Activated CD4-positive, alpha-beta T cell treated with anti-CD3 and anti-CD28 coated beads for 1 hour (primary cell): ENCODE data around the gene NCBP2.
A peak's percentile ranks its signal among the peaks of the same experiment; 100 is the strongest.

Experiments
- DNase-seq: peaks from one replicate; pipeline ENCODE4 v3.0.0-alpha.2; 2020

The NCBP2 gene

DNA sequence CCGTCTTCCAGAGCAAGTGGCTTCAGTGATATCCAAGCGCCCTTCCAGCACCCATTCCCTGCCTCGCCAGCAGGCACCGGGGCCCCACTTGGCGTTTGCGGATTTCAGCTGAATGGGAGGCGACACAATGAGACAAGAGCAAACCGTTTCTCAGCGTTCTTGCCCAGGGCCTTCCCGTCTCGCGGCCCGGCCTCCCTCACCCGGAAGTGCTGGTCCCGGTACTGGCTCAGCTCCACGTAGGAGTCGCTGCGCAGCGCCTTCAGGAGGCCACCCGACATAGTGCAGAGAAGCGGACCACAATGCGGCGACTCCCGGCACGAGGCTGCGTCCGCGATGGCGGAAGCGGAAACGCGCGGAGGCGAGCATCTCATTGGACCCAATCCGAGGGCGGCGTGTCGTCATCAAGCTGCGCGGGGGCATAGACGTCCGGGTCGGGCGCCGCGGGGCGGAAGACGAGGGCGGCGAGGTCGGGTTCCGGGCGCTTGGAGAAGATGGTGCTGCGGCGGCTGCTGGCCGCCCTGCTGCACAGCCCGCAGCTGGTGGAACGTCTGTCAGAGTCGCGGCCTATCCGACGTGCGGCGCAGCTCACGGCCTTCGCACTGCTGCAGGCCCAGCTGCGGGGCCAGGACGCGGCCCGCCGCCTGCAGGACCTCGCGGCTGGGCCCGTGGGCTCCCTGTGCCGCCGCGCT, at the start of gene NCBP2:
TSS of gene NCBP2 (minus strand) at position 303 of the 689 bp plus-strand sequence. CDS start at position 278, 25 bp downstream.
- peak; percentile 100 for DNase-seq

DNA sequence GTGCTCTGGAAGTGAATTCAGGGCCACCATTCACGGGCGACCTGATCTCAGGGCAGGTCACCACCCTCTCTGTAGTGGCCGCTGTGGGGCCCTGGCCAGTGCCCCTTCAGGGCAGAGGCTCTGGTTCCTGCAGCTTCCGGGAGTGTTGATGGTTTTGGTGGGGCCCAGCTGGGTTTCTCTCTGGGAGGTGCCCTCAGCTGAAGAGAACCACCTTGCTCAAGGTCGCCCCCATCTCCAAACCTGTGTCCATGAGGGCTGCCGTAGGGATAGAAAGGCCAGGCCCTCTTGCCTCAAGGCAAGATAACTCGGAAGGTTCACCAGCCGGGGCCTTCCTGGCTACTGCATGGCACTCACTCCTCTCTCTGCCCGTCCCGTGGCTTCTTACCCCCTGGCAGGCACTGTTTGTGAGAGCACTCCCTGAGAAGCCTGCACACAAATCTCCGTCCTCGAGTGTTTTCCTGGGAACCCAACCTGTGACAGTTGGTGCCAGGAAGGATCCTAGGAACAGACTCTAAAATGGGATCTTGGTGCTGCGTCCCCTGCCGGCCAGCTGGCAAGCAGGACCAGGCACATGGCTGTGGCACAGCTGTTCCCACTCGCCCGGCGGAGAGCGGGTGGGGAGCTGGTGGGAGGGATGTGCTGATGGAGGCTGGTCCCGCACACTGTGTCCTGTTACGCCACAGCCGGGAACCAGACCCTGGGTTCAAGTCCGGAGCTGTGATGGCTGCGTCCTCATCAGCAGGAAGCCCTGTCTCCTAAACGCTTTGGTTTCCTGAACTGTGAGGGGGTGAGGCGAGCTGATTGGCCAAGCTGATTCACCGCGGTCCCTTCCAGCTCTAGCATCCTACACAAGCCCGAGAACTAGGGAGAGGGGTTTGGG, 49.5 kb upstream of the NCBP2 start:
- no peak for DNase-seq

DNA sequence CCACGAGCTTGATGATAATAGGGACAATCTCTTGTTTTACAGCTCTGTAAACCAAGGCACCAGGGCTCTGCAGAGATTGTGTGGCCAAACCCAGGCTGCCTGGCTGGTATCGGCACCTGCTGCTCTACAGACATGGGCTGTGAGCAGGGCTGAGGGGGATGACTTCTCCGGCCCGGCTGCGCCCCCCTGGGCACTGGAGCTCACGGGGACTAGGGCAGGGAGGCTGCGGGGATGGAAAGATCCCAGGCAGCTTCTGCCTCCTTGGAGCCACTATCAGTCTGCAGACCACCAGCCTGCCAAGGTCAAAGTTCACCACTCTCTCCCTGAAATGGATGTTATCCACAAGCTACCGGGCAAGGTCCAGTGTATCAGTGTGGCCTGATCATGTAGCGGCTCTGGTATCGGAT, 48.3 kb upstream of the NCBP2 start:
- DNase-seq, result no peak

DNA sequence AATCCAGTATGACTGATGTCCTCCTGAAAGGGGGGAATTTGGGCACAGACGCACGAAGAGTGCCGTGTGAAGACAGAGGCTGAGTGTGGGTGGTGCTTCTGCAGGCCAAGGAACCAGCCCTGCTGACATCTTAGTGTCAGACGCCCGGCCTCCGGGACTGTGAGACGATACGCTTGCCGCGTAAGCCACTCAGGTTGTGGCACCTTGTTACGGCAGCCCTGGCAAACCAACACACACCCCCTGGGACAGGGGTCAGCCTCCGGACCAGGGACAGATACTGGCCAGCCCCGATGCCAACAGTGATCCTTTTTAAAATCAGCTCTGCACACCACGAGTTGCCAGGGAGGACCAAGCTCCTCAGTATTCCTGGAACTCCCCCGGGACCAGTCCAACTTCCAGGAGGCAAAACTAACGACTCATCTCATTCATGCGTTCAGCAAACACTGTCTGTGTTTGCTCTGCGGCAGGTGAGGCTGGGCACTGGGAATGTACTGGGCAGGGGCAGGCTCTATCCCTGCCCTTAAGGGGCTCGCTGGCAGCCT, 47.5 kb upstream of the NCBP2 start:
- DNase-seq, result no peak

DNA sequence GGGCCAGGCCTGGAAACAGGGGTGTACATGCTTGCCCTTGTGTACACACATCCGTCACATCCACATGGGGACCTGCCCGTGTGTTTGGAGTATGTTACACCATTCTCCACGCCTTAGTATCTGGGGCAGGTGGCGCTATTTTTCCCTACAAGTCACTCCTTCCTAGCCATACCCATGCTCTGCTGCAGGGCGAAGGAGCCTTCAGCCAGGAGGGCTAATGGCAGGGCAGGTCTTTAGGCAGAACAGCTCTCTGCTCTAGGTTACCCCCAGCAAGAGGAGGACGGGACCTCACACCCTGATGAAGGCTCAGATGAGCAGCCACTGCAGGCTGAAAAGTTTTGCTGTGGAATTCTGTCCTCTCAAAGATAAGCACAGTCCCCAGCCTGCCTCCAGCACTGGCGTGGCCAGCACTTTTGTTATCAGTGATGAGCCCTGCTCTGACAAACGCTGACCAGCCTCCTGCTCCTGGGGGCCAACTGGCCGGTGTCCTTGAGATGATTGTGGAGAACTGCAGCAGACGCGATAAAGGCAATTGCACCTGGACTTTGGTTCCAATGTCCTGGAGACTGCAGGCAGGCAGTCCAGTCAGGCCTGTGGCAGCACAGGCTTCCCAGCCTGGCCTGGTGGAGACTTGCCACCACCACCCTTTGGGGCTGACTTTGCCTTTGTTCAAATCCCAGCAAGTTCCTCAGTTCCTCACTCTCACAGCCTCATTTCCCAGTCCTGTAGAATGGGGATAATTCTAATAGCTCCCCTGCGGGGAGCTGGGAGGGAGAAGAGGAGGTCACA, 46.1 kb upstream of the NCBP2 start:
- DNase-seq, result no peak

DNA sequence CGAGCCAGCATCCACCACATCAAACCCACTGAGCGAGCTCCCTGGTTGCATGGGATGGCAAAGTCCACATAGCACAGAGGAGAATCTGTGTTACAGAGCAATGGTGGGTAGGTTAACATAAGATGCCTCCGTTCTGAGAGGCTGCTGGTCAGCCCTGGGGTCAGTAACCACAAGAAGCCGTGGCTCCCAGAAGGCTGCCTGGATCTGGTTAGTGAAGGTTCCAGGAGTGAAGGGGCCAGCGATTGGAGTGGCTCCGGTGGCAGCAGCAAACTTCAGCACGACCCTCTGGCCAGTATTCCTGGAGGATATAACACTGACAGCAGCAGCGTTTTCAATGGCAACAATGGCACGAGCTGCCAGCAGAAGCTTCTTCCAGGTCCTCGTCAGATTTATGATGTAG, 44.7 kb upstream of the NCBP2 start:
- DNase-seq, result no peak

DNA sequence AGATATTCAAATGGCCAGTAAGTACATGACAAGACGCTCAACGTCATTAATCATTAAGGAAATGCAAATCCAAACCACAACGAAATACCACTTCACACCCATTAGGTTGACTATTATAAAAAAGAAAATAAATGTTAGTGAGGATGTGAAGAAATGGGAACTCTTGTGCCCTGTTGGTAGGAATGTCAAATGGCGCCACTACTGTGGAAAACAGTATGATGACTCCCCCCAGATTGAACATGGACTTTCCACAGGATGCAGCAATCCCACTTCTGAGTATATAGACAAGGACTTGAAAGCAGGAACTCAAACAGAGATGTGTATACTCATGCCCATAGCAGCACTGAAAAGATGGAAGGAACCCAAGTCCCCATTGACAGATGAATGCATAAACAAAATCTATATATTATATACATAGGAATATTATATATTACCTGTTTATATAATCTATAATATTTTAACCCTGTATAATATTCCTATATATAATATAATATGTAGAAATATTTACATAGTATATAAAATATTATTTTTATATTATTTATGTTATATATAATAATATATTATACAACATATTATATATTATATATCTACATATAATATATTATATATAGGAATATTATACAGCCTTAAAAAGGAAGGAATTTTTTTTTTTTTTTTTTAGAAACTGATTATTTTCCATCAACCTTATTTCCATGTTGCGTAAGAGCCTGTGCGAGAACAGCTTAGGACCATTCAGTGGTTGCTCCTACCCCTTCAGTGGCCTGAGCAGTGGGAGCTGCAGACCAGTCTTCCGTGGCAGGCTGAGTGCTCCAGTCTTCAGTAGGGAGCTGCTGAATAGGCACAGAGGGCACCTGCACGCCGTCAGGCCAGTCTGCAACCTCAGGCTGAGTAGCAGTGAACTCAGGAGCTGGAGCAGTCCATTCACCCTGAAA, 43.9 kb upstream of the NCBP2 start:
- DNase-seq, result no peak

DNA sequence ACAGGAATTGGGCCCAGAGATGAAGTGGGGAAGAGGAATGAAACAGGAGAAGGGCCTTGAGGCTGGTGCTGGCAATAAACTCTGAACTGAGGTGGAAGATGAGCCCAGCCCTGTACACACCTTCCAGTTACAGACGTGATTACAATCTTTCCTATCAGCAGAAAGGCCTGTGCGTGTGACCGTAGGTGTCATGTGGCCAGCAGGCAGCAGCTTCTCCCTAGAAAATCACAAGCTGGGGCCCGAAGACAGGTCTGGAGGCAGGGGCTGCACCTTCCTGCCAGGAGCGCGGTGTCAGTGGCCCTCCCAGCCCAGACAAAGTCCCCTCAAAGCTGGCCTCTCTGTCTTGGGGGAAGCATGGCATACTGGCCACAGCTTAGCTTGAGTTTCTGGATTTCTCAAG, 43.0 kb upstream of the NCBP2 start:
- DNase-seq, result no peak

DNA sequence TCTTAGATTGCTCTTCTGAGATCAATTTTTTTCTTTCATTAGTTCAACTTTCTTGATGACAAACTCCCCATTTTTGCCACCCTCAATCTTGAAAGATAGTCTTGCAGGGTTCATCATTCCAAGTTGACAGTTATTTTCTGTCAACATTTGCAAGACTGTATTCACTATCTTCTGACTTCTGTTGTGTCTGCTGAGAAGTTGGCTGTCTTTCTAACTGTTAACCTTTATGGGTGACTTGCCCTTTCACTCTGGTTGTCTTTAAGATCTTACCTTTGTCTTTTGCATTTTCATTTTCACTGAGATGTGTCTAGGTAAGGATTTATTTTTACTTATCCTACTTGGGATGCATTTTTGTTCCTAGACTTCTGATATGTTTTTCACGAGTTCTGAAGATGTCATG, 40.9 kb upstream of the NCBP2 start:
- DNase-seq, result no peak

DNA sequence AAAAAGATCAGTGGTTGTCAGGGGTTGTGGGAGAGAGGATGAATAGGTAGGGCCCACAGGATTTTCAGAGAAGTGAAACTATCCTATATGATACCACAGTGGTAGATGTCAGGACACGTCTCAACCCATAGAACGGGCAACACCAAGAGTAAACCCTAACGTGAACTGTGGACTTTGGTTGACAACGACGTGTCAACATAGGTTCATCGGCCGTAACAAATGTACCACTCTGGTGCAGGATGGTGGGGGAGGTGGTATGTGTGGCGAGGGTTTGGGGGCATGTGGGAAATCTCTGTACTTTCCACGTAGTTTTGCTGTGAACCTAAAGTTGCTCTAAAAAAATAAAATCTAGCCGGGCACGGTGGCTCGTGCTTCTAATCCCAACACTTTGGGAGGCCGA, 39.3 kb upstream of the NCBP2 start:
- no peak for DNase-seq

DNA sequence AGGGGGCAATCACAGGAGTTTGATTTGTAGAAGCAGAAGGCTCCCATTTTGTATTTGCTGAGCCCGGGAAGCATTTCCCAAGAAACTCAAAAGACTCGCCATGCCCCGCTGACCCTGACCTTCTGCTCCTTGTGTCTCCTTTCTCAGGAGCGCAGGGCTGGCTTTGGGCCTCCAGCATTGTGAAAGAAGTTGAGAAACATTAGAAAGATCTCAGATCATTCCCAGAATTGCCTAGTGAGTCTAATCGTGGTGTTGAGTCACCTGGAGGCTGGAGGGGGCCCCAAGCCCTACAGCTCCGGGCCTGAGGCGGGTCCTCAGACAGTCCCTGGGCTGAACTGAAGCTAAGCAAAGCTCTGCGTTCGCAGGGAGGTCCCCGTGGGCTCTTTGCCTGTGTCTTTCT, 37.2 kb upstream of the NCBP2 start:
- DNase-seq, result no peak

DNA sequence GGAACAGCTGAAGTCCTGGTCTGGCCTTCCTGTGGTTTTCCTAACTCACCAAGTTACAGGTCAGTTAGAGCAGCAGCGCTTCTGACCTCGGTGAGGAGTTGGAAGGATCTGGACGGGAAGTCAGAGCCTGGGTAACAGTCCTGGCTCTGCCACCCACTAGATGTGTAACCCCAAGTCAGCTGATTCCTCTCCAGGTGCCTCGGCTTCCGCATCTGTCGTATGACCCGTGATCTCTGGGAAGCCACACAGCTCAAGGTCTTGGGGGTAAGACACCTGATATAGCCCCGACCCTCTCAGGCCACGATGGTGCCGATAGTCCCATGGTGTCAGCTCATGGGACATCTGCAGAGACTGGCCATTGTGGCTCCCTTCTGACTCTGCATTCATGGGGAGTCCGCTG, 34.6 kb upstream of the NCBP2 start:
- DNase-seq, result no peak

DNA sequence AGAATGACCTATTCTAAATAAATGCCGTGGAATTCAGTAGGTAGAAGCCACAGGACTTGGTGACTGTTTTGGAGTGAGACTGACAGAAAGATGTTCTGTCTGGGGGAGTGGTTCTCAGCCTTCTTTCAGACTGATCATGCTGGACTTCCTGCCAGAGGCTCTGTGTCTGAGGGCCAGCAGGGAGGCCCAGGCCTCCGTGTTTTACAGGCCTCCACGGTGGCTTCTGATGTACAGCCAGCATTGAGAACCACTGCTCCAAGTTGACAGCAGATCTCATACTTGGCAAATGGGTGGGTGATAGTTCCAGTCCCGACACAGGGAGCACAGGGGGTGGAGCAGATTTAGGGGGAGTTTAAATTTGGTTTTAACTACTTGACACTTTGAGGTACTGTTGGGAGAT, 33.0 kb upstream of the NCBP2 start:
- no peak for DNase-seq

DNA sequence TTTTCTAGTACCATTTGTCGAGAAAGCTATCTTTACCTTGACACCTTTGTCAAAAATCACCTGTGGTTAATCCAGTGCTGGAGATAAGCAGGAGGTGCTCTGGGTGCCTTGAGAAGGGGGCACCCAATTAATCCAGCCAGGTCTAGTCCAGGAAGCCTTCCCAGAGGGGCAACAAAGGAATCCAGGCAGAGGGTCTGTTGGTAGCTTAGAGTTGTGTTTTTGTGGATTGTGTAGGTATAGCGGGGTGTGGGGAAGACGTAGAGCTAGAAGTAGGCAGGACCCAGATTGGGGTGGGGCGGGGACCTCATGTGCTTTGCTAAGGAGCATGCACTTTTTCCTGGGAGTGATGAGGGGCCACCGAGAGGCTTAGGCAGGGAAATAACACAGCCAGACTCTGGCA, 32.3 kb upstream of the NCBP2 start:
- no peak for DNase-seq

DNA sequence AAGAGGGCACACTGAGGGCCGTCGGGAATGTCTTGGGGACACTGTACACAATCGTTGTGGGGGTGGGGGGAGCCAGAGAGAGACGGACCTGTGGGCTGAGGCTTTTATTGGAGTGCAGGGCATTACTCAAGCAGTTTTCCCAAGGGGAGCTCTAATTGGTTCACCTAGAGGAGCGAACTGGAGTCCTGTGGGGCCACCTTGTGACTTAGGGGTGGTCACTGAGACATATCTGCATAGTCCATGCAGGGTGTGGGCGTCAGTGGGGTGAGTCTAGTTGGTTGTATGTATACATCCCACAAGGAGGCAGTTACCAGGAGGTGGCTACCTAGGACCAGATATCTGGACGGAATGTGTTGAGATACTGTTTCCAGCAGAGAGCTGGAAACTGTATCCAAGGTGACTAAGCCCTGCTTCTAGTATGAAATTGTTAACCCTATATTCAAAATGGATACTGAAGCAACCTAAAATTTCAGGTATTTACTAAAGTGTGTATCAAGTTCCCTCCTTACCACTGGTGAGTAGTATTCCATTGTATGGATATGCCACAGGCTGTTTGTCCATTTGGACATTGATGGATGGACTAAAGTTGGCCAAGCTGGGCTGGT, 28.9 kb upstream of the NCBP2 start:
- no peak for DNase-seq

DNA sequence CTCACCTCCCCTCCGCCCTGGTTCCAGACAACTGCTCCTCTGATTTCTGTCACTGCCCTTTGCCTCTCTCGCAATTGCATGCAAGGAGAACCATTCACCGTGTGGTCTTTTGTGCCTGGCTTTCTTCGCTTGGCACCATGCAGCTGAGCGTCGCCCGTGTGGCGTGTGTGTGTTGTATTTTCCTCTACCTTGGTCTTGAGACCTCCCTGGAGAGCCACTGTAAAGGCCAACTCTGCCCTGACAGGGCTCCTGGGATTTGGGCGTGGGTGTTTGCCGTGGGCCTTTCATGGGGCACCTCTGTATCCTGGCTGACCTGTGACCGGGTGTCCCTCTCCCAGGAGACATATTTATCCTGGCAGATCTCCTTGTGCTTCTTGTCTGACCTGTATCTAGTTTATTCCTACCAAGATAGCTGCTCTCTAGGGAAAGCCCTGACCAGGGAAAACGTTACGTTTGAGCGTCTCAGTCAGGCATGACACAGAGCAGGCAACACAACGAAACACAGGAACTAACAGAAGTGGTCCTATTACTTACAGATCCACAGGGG, 28.3 kb upstream of the NCBP2 start:
- DNase-seq, result no peak

DNA sequence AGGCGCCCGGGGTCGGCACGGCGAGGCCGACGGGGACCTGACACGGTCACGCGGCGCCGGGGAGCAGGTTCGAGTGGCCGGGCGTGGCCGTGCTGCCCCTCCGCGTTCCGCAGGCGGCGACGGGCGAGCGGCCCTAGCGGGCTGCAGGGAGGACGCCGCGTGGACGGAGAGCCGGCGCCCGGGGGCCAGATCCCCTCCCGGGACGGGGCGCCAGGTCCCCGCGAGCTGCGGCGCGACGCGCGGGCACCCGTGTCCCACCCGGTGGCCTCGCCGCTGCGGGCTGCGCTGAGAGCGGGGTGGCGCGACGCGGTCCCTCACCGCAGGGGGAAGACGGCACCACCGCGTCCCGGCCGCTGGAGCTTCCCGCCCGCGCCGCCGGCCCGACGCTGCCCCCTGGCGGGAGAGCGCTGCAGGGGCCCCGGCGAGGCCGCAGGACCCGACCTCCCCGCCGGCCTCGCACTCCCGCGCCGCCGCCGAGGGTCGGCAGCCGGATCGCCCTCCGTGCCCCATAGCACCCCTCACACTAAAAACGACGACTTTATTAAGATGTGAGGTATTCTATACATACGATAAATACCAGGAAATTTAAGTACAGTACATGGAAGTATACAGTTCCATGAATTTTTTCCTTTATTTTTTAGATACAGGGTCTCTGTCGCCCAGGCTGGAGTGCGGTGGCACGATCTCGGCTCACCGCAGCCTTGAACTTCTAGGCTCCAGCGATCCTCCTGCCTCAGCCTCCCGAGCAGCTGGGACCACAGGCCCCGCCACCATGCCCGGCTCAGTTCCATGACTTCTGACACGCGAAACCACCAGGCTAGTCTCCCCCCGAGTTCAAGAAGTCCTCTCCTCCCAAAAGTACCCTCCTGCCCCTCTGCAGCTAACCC, 27.6 kb upstream of the NCBP2 start:
- DNase-seq, result peak; percentile 57

DNA sequence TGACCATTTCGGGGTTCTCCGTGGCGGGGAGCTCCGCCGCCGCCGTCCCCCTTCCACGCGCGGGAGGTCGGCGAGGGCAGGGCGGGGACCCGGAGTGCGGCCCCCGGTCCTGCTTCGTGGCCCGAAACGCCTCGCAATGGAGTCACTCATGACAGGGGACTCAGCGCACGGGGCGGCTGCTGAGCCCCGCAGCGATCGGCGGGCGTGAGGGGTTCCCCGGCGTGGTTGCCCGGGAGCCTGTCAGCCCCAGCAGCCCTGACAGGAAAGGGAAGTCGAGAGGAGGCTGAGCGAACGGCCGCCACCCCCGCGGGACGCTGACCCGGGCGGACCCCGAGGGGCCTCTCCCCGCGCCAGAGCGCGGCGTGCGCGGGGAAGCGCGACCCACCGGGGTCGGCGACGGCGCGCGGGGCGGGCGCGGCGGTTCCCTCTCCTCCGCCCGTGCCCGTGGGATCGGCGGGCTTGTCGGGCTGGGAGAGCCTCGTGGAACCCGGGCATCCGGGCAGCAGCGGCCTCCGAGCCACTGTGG, 26.9 kb upstream of the NCBP2 start:
- DNase-seq, result no peak

DNA sequence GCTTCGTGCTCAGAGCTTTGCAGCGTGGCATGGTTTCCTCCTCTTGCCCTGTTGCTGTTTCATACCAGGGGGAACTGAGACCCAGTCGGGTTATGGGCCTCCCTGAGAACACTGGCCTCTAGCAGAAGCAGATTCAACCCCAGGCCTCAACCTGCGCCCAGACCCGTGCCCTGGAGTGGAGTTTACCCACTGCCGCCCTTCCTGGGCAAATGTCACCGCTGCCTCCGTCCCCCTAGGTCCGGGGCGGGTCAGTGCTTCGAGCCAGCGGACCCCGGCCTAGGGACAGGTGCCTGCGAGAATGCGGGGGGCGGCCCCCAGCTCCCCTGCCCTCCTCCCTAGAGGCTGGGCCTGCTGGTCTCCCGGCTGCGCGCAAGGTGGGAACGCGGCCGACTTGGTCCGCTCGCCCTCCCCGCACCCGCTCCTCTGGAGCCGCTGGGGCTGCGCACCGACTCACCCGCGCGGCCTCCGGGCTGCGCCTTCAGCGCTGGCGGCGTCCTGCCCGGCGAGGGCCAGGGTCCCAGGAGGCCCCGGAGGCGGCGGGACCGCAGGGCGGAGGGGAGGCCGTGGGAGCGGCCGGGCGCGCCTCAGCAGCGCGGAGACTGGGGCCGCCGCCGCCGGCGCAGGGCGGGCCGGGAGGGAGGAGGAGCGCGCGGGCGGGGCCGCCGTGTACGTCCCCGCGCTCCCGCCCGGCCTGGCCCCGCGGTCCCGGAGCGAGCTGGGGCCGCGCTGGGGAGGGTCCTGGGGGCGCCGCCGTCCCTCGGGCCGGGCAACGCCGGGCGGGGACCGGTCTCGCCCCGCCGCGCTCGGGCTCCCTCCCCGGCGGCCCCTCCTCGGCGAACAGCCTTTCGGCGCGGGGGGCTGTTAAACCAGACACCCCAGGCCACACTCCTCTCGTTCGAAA, 26.2 kb upstream of the NCBP2 start, which contains the start of gene PIGZ:
TSS of gene PIGZ (minus strand) at position 601 of the 901 bp plus-strand sequence. CDS start 16,802 bp downstream, outside the sequence.
- no peak for DNase-seq
